PC-9 (cell line): ENCODE measurements around the gene IQCH. TPM values are rescaled to one million over a fixed set of nuclear protein-coding genes. Genes with fewer than 3 reads are reported as not detected.

Experiments
- BruUV-seq: library from RNA; stranded (reverse); fragments of 400-500 nt; replicated peaks from 2 replicates; lab custom pipeline; 2021; lab: Mats Ljungman, UMichigan
- CTCF ChIA-PET: fragments of 300-600 bp; sonication (Branson Sonifier 250); formaldehyde crosslinking; loops from one replicate; lab custom pipeline; 2022; ENCODE audit warnings: antibody characterized with exemption; lab: Charles Lee
- POLR2A ChIA-PET: fragments of 300-600 bp; sonication (Branson Sonifier 250); formaldehyde crosslinking; loops from one replicate; lab custom pipeline; 2022; ENCODE audit warnings: antibody characterized with exemption; ENCODE audit not compliant: unreplicated experiment; lab: Charles Lee
- DNase-seq, 2 experiments: peaks; one replicate each; pipeline versions ENCODE4 v3.0.0 to v3.0.0-alpha.2; 2015 to 2022; ENCODE audit warnings: mixed read lengths in 1 of 2
- H2AFZ ChIP-seq: fragments of 200-600 bp; sonication (generic); 2 replicates; pipeline ENCODE4 v1.8.1; 2017; ENCODE audit warnings: antibody characterized with exemption
- H3F3A ChIP-seq: fragments of 200-600 bp; sonication (generic); 2 replicates; pipeline ENCODE4 v1.8.1; 2017; ENCODE audit warnings: antibody characterized with exemption, mild to moderate bottlenecking, low read depth; ENCODE audit not compliant: insufficient read depth
- H3K27ac ChIP-seq: fragments of 200-600 bp; sonication (generic); 2 replicates; pipeline ENCODE4 v1.6.1; 2016; ENCODE audit warnings: mixed run types
- H3K27me3 ChIP-seq: fragments of 200-600 bp; sonication (generic); 2 replicates; pipeline ENCODE4 v1.6.1; 2016; ENCODE audit warnings: low read depth, mixed run types; ENCODE audit not compliant: insufficient read depth
- H3K36me3 ChIP-seq: fragments of 200-600 bp; sonication (generic); 2 replicates; pipeline ENCODE4 v1.6.1; 2016; ENCODE audit warnings: low read depth, mixed run types
- H3K4me1 ChIP-seq: fragments of 200-600 bp; sonication (generic); replicated peaks from 2 replicates; pipeline ENCODE4 v1.6.1; 2016; ENCODE audit warnings: mixed run types; ENCODE audit not compliant: insufficient read depth
- H3K4me2 ChIP-seq: fragments of 200-600 bp; sonication (generic); 2 replicates; pipeline ENCODE4 v1.6.1; 2017; ENCODE audit warnings: mixed run types
- H3K4me3 ChIP-seq: fragments of 200-600 bp; sonication (generic); 2 replicates; pipeline ENCODE4 v1.6.1; 2016; ENCODE audit warnings: mixed run types
- H3K79me2 ChIP-seq: fragments of 200-600 bp; sonication (generic); 2 replicates; pipeline ENCODE4 v1.6.1; 2017; ENCODE audit warnings: low read depth, mixed run types
- H3K9me2 ChIP-seq: fragments of 200-600 bp; sonication (generic); 2 replicates; pipeline ENCODE4 v1.8.1; 2017; ENCODE audit warnings: mild to moderate bottlenecking; ENCODE audit not compliant: insufficient read depth
- H3K9me3 ChIP-seq: fragments of 200-600 bp; sonication (generic); 2 replicates; pipeline ENCODE4 v1.8.1; 2016; ENCODE audit warnings: low read depth; ENCODE audit not compliant: insufficient read depth
- H4K20me1 ChIP-seq: fragments of 200-600 bp; sonication (generic); 2 replicates; pipeline ENCODE4 v1.8.1; 2017; ENCODE audit not compliant: insufficient read depth
- EZH2 ChIP-seq: fragments of 200-600 bp; sonication (generic); IDR thresholded peaks from 2 replicates; pipeline ENCODE4 v1.8.0; 2017; ENCODE audit warnings: antibody characterized with exemption, low read depth
- intact Hi-C: fragments of 100-400 bp; cut with micrococcal nuclease; formaldehyde crosslinking; loops from one replicate; pipeline ENCODE4 v1.10.0; 2022; ENCODE audit not compliant: unreplicated experiment
- total RNA-seq: library from RNA; stranded (reverse); gene quantifications from 2 replicates; pipeline ENCODE4 v1.2.3, GENCODE V29; 2021
- TF ChIP-seq, protein P1 (sequence below): fragments of 200-600 bp; sonication (generic); conservative IDR thresholded peaks from 2 replicates; pipeline ENCODE4 v1.6.1; 2017; ENCODE audit warnings: mixed run types, antibody characterized with exemption, mild to moderate bottlenecking, moderate library complexity

IQCH gene
- total RNA-seq, 1 experiment from 2014 or later, result 7.5 TPM

GRCh38 chr15:67400890-67401289, 146.3 kb downstream of the IQCH start:
- POLR2A ChIA-PET, result no interaction called here
- no peak for TF ChIP-seq EZH2
- Histone ChIP-seq H3K79me2 (no peaks in the 10 kb centered on the region), H4K20me1 (no peaks in the 10 kb centered on the region), H3K9me2 (no peaks in the 10 kb centered on the region), H3K27ac (no peak overlapping the region), H3K27me3 (no peaks in the 10 kb centered on the region), H3K4me1 (no peaks in the 10 kb centered on the region), H3K4me3 (no peak overlapping the region), H3K9me3 (no peaks in the 10 kb centered on the region), H3K36me3 (no peaks in the 10 kb centered on the region), H3F3A (no peaks in the 10 kb centered on the region), H2AFZ (no peak overlapping the region), H3K4me2 (no peak overlapping the region)
- CTCF ChIA-PET, result no interaction called here
- intact Hi-C loops, result no loop called here
- no TSS peak for BruUV-seq
- DNase-seq, result no peak

DNA sequence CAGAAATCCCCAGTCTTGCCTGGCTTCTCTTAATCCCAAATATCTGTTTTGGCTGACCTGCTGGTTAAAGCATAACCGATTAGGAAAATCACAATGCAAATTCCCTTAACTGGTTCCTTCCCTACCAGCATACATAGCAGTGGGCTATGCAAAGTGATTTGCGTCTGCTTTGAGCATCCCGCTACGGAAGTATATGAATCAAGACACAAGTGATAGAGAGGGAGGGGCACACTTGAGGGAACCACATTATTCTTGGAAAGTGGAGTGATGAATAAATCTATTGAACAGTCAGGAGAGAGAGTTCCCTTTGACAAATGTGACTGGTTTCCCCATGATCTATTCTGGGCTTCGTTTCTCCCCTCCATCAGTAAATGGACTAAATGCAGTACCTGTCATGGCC, 146.8 kb downstream of the IQCH start:
- H3K4me2 ChIP-seq, result no peak overlapping the region
- no peak for TF ChIP-seq EZH2
- TF ChIP-seq, protein P1, sequence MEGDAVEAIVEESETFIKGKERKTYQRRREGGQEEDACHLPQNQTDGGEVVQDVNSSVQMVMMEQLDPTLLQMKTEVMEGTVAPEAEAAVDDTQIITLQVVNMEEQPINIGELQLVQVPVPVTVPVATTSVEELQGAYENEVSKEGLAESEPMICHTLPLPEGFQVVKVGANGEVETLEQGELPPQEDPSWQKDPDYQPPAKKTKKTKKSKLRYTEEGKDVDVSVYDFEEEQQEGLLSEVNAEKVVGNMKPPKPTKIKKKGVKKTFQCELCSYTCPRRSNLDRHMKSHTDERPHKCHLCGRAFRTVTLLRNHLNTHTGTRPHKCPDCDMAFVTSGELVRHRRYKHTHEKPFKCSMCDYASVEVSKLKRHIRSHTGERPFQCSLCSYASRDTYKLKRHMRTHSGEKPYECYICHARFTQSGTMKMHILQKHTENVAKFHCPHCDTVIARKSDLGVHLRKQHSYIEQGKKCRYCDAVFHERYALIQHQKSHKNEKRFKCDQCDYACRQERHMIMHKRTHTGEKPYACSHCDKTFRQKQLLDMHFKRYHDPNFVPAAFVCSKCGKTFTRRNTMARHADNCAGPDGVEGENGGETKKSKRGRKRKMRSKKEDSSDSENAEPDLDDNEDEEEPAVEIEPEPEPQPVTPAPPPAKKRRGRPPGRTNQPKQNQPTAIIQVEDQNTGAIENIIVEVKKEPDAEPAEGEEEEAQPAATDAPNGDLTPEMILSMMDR, result no peak
- H4K20me1 ChIP-seq, result no peaks in the 10 kb centered on the region
- no peaks in the 10 kb centered on the region for H3K79me2 ChIP-seq
- BruUV-seq, result no TSS peak
- H3K36me3 ChIP-seq, result no peaks in the 10 kb centered on the region
- no peak overlapping the region for H2AFZ ChIP-seq
- DNase-seq, result no peak
- no peaks in the 10 kb centered on the region for H3K9me3 ChIP-seq
- intact Hi-C loops, result no loop called here
- H3F3A ChIP-seq, result no peaks in the 10 kb centered on the region
- ChIA-PET CTCF (no interaction called here), POLR2A (no interaction called here)
- no peaks in the 10 kb centered on the region for H3K27me3 ChIP-seq
- H3K27ac ChIP-seq, result no peak overlapping the region
- no peak overlapping the region for H3K4me3 ChIP-seq
- H3K4me1 ChIP-seq, result no peaks in the 10 kb centered on the region
- no peaks in the 10 kb centered on the region for H3K9me2 ChIP-seq

- Histone ChIP-seq H3K27ac (no peak overlapping the region), H2AFZ (no peak overlapping the region), H3F3A (no peaks in the 10 kb centered on the region), H4K20me1 (no peaks in the 10 kb centered on the region), H3K4me3 (no peak overlapping the region), H3K9me2 (no peaks in the 10 kb centered on the region), H3K79me2 (no peaks in the 10 kb centered on the region), H3K27me3 (no peaks in the 10 kb centered on the region), H3K4me1 (no peaks in the 10 kb centered on the region), H3K4me2 (no peak overlapping the region), H3K36me3 (no peaks in the 10 kb centered on the region), H3K9me3 (no peaks in the 10 kb centered on the region)
- no TSS peak for BruUV-seq
- no peak for DNase-seq
- no peak for TF ChIP-seq EZH2
- TF ChIP-seq, protein P1, result no peak
- intact Hi-C loops, result no loop called here
- POLR2A ChIA-PET, result no interaction called here
- CTCF ChIA-PET, result no interaction called here
These were observed 149.0 kb downstream of the IQCH start for GRCh38 chr15:67403428-67404154.
